Activated T-cell treated with anti-CD3 and anti-CD28 coated beads, Interleukin-2, amount 50 U/mL, for 48 hours (primary cell): Measurements from ENCODE around the gene C1QL3.

ENCODE experiments used
- DNase-seq, 2 experiments: peaks; one replicate each; pipeline ENCODE4 v3.0.0-alpha.2; 2020

C1QL3 gene

DNA sequence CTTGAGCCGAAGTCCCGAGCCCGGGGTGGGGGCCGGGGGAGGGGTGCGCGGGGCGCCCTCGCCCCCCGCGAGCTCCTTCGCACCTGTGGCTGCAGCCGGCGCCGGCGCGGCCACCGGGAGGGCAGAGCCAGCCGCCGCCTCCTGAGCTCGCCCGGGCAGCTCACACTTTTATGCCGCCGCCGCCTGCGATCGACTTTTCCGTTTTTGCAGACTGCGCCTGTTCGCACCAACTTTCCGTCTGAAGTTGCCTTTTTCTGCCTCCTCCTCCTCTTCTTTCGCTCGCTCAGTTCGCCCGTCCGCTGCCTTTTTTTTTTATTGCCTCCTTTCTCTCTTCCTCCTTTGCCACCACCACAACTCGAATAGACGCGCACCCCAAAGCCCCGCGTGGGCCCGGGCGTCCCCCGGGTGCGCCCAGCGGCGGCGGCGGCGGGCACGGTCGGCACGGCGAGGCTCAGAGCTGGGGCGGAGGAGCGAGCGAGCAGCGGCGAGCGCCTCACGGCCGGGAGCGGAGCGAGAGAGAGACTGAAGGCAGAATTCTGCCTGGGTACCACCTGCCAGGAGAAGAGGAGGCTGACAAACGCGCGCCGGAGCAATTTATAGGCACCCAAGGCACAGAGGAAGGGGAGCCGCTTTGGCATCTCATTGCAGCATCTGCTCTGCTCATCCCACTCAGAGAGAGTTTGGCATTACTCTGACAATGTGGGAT is at the start of gene C1QL3:
Gene C1QL3, minus strand, starts transcription at position 569 of the 706 bp plus-strand sequence. CDS start 814 bp downstream, outside the sequence.
- peak; percentile 35 to 43 for DNase-seq

DNA sequence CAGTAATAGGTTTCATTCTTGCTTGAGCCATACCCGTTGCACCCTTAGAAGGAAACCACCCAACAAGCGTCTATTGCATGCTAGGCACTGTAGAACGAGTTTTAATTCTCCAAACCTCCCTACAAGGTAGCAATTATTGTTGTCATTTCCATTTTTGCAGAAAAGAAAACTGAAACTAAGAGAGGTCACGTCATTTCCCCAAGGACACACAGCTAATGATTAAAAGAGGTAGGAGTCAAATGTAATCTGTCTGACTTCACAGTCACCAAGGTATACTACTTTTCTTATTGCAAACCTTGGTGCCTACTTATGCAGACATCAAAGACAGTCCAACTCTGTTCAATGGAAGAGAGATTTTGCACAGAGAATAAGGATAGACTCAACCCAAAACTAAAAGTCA is 49.1 kb upstream of the C1QL3 start:
- no peak for DNase-seq

DNA sequence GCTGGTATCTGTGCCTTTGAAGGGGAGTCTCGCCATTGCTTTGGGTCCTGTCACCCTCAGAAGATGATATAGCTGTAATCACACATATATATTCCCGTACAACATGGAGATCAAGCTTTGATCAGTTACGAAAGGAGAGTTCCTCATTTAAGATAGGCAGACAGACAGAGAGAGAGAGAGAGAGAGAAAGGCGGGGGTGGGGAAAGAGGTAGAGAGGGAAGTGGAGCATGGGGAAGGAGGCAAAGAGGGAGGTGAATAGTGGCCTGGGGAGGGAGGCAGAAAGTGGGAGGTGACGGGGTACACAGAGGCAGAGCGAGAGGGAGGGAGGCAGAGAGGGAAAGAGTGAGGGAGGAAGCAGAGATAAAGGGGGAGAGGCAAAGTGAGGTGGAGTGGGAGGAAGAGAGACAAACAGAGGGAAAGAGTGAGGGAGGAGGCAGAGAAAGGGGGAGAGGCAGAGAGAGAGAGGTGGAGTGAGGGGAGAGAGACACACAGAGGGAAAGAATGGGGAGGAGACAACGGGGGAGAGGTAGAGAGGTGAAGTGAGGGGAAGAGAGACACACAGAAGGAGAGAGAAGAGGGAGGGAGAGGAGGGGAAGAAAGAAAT is 44.6 kb upstream of the C1QL3 start:
- DNase-seq: no peak

DNA sequence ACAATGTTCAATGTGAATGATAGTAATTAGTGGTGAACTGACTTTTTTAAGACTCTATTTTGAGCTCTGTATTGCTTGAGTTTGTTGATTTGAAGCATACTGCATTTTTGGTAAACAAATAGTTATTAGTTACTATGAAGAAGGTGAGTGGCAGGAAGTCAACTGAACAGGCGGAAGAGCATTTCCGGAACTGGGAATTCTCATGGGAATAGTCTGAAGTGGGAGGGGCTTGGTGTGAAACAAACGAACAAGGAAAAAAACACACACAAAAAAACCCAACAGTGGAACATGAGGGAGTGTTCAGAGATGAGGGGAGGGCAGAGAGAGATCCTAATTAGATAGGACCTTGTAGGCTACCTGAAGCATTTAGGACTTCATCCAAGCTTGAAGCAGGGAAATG is 43.9 kb upstream of the C1QL3 start:
- no peak for DNase-seq

DNA sequence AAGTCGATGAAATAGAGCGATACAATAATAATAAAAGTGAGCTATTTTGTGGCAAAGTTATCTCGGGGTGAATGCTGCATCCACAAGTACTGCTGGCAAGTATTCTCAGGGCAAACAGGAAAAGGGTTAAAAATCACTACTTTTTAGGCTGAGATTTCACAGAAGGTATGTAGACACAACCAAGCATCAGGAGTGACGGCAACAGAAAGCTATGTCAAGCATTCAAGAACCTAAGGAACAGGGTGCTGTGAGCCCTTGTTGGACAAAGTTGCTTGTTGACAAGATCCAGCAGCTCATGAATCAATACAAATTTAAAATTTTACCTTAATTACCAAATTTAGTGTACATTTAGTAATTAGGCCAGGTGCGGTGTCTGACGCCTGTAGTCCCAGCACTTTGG is 41.2 kb upstream of the C1QL3 start:
- DNase-seq: no peak

DNA sequence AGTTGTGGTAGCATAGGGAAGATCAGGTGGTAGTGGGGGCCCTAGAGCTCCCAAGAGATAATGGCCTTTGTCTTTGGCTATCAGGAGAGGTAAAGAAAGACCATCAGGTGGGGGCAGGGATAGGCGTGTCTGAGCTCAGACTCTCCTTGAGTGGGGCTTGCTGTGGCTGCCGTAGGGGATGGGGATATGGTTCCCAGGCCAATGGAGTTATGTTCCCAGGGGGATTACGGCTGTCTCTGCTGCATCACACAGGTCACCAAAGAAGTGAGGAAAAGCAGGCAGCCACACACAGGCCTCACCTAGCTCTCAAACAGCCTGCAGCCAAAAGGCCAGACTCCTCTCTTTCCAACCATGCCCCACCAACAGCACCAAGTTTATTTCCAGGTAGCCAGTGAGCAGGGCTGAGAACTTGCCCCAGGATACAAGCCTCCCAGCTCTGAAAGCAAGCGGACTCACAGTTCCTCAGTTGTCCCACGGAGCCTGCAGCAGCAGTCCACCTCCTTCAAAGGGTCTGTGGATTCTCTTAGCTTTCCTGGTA is 37.6 kb upstream of the C1QL3 start:
- no peak for DNase-seq

DNA sequence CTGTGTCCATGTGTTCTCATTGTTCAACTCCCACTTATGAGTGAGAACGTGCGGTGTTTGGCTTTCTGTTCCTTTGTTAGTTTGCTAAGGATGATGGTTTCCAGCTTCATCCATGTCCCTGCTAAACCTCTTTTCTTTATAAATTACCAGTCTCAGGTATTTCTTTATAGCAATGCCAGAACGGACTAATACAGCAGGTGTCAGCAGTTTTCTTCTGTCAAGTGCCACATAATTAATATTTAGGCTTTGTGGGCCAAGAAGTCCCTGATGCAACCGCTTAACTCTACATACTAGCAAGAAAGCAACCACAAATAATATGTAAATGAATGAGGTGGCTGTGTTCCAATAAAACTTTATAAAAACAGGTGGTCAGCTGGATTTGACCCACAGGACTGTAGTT is 26.3 kb upstream of the C1QL3 start:
- no peak for DNase-seq

DNA sequence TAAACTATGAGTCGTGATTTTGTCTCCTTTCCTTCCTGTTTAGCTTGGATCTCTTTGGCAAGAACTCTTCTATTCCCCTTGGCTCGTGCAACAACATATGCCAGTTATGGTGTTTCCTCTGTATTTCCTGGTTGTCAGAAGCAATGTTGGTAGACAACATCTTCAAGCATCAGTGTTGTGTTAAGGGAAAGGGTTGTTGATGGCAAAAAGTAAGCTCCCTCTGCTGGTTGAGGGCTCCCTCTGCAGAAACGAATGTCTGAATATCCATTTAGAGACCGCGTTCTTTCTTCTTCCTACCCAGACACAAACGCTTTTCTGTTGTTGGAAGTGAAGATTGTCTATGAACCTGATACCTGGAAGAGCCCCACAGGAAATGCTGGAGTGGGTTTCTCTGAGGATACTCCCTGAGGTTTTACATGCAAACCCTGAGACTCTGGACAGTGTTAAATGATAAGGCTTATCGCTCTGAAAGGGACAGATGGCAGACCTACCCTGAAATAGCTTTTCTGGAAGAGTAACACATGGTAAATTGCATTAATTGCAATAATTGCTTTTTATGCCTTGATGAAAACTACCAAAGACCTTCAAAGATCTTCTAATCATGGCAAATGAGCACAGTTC is 23.5 kb upstream of the C1QL3 start:
- peak in 1 of 2 experiments; percentile 19 for DNase-seq

DNA sequence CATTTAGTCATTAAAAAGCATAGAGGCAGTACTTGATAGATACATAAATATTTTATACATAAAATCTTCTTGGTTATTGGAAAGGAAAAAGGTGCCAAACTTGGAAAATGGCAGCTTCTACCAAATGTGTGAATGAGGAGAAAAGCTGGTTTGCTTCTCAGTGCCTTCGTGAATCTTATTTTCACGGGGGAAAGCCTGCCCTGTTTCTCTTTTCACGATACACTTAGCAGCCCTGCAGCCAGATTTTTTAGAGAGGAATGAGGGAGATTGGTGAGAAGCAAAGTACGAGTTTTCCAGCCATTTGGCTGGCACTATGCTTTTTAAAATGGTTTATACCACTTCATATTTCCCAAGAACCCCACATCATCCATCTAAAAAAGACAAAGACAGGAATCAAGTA is 22.9 kb upstream of the C1QL3 start:
- DNase-seq: no peak

DNA sequence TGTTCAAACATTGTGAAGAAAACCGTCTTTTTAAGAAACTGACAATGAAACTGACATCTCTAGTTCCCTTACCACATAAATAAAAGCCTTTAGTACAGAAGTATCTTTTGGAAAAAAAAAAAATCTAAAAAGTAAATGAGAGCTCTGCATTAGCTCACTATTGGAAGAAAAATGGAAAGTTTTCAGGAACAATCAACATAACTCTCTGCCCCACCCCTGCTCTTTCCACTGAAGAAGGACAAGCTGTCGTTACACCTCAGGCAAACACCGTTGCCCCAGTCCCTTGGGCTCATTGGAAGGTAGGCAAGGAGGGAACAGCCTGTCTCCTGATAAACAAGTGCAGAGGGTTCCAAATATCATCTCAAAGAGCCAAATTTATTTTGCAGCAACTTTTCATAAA is 22.4 kb upstream of the C1QL3 start:
- no peak for DNase-seq

DNA sequence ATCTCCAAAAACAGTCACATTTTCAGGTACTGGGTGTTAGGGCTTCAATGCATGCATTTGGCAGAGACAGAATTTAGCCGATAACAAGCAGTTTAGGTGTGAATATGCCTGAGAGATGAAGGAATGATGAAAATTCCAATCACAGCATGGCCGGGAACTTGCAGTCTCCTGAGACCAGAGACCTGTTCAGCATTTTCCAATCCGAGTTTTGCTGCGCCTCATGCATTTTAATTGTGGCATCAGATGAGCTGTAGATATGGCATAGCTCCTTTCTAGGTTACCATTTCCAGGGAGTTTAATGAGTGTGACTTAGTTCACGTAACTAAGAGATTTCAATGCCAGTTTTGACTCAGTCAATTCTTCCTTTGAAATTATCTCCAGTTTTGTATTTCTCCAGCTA is 14.5 kb upstream of the C1QL3 start:
- DNase-seq: no peak

DNA sequence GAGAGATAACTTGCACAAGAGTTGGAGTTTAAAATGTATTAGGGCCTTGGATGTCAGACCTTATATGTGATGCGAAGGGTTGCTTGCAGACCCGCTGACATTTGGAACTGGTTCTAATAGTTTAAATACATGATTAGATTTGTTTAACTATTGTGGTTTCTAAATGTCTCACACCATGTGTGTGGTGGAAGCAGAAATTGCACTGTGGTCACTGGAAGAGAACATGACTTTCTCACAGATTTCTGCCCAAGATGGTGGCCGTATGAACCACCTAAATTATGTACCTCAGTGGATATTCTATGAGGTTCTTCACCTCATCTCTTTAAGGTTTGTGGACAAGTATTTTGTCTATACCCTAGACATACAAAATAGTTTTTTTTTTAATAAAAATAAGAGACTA is 8.2 kb upstream of the C1QL3 start:
- no peak for DNase-seq

DNA sequence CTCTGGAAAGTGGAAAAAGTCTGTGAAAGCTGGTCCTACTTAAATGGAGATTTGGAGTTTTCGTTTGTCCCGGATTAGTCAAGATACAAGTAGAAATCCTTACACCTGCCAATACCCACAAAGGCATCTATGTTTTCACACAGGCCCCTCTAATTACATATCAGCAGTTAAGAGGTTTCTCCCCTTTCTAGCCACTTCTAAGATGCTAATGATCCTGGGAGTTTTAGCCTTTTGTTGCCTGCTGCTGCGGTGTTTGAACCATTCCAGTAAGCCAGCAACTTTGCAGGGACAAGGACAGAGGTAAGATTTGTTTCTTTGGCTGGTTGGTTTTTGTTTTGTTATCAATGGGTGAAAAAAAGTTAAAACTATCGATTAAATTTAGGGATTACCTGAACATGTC is 5.8 kb upstream of the C1QL3 start:
- DNase-seq: no peak

DNA sequence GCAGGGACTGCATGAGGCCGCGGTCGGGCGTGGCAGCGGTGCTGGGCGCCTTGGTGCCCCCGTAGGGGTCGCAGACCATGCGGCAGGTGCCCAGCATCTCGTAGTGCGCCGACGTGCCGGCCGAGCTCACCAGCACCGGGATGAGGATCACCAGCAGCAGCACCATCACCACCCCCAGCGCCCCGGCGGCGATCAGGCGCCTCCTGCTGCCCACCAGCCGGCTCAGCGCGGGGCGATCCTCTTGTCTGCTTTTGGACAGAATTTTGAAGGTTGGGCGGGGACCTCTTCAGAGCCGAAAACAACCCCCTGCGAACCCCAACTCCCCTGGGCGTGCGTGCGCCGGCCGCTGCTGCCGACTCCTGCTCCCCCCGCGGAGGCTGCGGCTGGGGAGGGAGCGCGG is 779 bp downstream of the C1QL3 start:
- peak; percentile 53 to 67 for DNase-seq

DNA sequence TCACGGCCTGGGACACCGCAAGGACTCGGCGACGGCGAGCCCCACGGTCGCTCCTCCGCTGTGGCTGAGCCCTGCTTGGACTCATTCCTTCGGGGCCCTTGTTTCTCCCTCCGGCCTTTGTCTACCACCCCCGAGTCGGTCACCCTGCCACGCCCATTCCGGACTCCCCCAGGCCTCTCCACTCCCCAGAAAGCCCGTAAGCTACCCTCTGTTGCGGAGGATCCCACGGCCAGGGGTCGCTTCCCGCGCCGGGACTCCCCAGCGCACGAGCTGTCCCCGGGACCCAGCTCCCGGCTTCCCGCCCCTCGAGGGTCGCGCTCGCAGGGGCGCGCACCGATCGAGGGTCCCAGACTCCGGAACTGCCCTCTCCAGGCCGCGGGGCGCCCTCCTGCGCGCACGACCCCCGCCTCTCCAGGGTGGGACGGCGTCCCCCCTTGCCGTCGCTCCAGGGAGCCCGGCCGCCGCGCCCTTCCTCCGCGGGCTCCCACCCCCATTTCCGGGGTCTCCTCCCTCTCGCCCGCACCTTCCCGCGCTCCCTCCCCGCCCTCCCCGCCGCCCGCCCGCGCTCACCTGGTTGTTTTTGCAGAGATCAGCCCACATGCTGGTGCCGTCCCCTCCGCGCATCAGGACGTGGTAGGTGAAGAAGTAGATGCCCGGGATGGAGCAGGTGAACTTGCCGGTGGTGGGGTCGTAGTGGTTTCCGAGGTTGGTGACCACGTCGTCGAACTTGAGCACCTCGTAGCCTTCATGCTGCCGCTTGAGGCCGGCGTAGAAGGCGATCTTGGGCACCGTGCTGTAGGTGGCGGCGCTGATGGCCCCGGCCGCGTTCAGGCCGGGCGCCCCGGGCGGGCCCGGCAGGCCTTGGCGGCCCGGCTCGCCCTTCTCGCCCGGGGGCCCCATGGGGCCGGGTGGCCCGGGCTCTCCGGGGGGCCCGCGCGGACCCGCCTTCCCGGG is 1.5 kb downstream of the C1QL3 start:
- DNase-seq: peak; percentile 27 to 38

DNA sequence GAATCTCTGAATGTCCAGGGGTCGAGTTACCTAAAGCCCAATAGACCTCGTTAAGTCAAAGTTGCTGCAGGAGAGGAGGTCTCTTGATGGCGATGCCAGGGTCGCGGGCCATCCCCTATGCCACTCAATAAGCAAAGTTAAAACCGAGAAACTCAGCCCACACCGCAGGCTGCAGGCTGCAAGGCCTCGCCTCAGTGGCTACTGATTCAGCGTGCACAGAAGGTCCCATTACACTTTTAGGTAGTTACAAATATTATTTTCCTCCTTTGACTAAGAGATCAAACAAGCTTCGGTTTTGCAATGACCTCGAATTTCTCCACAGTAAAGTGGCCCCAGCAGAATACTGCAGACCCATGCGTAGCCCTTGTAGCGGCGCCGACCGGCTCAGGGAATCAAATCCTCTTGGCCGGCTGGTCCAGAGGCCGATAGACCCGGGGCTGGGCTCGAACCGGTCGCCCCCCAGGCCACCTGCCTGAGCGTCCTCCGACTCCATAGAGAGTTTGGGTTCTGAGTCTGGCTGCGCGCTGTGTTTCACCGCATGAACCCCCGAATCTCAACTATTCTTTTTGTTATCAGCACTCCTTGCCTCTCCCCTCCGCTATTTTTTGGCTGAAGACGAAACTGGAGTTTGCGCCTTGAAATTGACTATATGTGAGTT is 2.3 kb downstream of the C1QL3 start:
- DNase-seq: peak in 1 of 2 experiments; percentile 19

DNA sequence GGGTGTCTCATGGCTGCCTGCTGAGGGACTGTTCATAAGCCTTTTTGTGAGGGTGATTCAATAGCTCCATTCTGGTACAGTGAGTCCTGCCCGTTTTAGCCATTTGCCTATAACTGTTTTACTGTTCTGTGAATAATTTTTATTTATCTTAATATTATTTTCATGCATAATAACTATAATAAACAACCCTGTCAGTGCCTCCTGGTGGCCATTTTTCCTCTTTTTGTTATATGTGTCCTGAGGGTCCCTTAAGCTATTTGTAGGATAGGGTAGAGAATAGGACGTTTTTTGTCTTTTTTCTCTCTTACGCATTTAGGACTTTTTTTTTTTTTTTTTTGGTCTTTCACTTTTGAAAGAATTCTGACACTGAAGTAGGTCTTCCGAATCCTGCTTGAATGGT is 2.9 kb downstream of the C1QL3 start:
- no peak for DNase-seq

DNA sequence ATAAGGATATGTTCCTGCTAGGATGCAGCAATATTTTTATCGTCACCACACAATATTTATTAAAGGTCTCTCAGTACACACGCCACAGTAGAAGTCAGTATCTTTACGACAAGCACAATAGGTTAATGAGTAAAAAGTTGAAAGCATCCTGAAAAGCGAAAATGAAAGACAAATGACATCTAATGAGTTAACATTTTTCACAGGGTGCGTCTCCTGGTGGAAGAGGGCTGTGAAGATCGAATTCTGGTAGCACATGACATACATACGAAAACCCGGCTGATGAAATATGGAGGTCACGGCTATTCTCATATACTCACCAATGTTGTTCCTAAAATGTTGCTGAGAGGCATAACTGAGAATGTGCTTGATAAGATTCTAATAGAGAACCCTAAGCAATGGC is 10.8 kb downstream of the C1QL3 start:
- no peak for DNase-seq

DNA sequence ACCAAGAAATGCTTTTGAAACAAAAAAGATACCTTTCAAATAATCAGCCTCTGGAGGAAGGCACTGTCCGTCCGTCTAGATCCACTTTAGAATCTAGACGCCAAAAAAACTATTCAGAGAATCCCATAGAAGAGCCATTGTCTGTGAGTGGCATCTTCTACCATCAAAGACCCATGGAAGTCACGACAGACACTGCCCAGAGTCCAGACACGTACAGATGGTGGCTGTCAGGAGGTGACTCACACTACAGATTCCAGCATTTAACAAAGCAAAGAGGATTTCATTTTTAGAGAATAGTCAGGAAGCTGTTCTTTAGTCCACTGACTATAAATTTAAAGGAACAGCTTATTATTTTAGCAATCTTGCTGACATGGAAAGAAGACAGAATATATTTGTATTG is 11.7 kb downstream of the C1QL3 start:
- DNase-seq: no peak

DNA sequence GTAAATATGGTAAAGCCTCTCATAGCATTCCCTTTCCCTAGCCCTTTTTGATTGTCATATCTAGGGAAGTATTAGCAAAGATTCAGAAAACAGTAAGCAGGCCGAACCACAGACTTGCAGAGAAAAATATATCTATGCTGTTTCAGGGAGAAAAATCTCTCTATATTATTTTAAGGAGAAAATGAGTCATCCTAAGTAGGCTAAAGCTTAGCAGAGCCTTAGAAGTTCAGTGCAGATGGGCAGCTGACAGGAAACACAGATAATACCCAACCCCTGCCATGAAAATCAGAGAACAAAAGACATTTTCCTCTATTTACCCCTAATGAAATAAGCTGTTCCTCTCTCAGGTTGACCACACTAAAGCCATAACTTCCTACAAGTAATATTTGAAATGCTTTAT is 16.5 kb downstream of the C1QL3 start:
- no peak for DNase-seq

DNA sequence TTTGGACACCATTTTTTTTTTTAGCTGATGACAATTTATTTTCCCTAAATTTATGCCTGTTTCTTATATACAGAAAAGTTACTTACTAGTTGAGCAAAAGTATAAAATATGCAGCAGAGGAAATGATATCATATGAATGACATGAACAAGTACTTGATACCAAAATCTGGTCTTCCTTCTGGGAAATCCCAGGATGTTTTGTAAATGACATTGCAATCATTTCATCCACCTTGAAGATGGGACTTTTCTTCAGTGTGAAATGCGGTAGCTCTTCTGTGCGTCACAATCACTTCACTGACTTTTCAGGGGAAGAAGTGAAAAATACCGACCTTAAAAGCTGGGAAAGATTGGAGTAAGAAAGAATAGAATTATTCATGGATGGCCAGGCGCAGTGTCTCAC is 23.8 kb downstream of the C1QL3 start:
- no peak for DNase-seq

DNA sequence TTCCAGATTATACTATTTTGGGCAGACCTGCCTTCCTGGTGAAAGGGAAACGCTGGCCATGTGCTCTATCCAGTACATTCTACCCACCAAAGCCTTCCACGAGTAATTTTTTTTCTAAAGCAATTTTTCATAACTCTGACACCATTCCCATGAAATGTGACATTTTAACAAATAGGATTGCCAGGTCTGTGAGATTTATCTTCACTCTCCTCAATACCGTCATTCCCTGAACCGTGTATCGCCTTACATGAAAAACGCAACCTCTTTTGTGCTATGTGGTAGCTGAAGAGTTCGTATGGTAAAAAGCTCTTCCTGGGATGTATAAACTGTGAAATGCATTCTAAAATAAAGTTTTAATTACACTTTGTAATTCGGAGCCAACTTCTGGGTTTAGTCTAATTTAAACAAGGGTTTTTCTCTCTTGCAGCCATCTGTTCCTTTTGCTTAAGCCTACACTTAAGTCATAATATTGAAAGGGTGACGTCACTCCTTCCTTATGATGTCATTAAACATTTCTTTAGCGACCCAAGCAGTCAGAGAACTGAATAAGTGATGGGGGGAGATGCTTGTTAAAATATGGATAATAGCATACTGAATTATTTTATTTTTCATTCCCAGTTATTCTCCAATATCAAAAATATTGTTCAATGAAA is 27.7 kb downstream of the C1QL3 start:
- no peak for DNase-seq
